ENCODE results near the gene AGER. TPM values are rescaled to one million over a fixed set of nuclear protein-coding genes. Genes with fewer than 3 reads are reported as not detected.

Gene AGER
- polyA plus RNA-seq, 1 donor from 2014 or later: 7.2 TPM

DNA sequence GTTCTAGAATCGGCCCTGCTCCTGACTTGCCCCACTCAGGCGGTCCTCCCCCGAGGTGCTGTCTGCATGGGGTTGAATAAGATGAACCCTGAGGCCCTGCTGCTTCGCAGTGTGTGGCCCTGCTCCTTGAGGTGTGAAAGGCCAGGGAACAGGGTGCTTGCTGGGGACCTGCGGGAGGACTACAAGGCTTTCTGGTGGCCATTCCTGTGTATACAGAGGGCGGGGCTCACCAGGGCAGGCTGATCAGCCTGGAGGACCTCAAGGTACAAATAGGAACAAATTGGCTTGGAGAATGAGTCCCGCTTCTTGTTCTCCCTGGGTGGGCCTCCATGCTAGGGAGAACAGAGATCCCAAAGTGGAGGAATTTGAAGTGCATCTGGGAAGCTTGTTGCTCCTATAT is 34.1 kb upstream of the AGER start:
- Histone ChIP-seq H3F3A (ENCODE audit: insufficient read depth, low read length, poor library complexity, severe bottlenecking) (no peaks in the 10 kb centered on the region), H3K4me2 (ENCODE audit: low read length) (no peak overlapping the region), H3K9me2 (ENCODE audit: insufficient read depth, low read length) (no peaks in the 10 kb centered on the region), H3K36me3 (ENCODE audit: insufficient read depth, low read length) (no peaks in the 10 kb centered on the region), H2AFZ (ENCODE audit: low read depth, low read length) (no peak overlapping the region), H3K27ac (ENCODE audit: low read length) (no peak overlapping the region), H3K27me3 (ENCODE audit: insufficient read depth, low read depth, low read length) (no peaks in the 10 kb centered on the region), H3K9me3 (ENCODE audit: low read length) (no peaks in the 10 kb centered on the region), H3K9ac (ENCODE audit: low read length) (no peak overlapping the region), H4K20me1 (ENCODE audit: insufficient read depth) (no peaks in the 10 kb centered on the region), H3K4me3 (ENCODE audit: low read length) (no peak overlapping the region), H3K79me2 (replicated peaks; ENCODE audit: insufficient read depth, low read length) (no peaks in the 10 kb centered on the region)
- TF ChIP-seq RAD21 (conservative IDR thresholded peaks at IDR 0.05) (no peak), SMC3 (conservative IDR thresholded peaks at IDR 0.05; ENCODE audit: poor library complexity) (no peak), POLR2AphosphoS5 (IDR thresholded peaks at IDR 0.05) (no peak), EP300 (conservative IDR thresholded peaks at IDR 0.05; ENCODE audit: poor library complexity, severe bottlenecking) (no peak), TAF1 (IDR thresholded peaks at IDR 0.05; ENCODE audit: low read depth) (no peak), EZH2 (IDR thresholded peaks at IDR 0.05; ENCODE audit: borderline replicate concordance, insufficient read depth, low read length, poor library complexity, severe bottlenecking) (no peak), MXI1 (conservative IDR thresholded peaks at IDR 0.05; ENCODE audit: poor library complexity, severe bottlenecking) (no peak)
- TF ChIP-seq, protein P1, sequence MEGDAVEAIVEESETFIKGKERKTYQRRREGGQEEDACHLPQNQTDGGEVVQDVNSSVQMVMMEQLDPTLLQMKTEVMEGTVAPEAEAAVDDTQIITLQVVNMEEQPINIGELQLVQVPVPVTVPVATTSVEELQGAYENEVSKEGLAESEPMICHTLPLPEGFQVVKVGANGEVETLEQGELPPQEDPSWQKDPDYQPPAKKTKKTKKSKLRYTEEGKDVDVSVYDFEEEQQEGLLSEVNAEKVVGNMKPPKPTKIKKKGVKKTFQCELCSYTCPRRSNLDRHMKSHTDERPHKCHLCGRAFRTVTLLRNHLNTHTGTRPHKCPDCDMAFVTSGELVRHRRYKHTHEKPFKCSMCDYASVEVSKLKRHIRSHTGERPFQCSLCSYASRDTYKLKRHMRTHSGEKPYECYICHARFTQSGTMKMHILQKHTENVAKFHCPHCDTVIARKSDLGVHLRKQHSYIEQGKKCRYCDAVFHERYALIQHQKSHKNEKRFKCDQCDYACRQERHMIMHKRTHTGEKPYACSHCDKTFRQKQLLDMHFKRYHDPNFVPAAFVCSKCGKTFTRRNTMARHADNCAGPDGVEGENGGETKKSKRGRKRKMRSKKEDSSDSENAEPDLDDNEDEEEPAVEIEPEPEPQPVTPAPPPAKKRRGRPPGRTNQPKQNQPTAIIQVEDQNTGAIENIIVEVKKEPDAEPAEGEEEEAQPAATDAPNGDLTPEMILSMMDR (IDR thresholded peaks at IDR 0.05; ENCODE audit: poor library complexity, severe bottlenecking): no peak
- TF ChIP-seq, protein P2, sequence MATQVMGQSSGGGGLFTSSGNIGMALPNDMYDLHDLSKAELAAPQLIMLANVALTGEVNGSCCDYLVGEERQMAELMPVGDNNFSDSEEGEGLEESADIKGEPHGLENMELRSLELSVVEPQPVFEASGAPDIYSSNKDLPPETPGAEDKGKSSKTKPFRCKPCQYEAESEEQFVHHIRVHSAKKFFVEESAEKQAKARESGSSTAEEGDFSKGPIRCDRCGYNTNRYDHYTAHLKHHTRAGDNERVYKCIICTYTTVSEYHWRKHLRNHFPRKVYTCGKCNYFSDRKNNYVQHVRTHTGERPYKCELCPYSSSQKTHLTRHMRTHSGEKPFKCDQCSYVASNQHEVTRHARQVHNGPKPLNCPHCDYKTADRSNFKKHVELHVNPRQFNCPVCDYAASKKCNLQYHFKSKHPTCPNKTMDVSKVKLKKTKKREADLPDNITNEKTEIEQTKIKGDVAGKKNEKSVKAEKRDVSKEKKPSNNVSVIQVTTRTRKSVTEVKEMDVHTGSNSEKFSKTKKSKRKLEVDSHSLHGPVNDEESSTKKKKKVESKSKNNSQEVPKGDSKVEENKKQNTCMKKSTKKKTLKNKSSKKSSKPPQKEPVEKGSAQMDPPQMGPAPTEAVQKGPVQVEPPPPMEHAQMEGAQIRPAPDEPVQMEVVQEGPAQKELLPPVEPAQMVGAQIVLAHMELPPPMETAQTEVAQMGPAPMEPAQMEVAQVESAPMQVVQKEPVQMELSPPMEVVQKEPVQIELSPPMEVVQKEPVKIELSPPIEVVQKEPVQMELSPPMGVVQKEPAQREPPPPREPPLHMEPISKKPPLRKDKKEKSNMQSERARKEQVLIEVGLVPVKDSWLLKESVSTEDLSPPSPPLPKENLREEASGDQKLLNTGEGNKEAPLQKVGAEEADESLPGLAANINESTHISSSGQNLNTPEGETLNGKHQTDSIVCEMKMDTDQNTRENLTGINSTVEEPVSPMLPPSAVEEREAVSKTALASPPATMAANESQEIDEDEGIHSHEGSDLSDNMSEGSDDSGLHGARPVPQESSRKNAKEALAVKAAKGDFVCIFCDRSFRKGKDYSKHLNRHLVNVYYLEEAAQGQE (IDR thresholded peaks at IDR 0.05; ENCODE audit: borderline replicate concordance): no peak

DNA sequence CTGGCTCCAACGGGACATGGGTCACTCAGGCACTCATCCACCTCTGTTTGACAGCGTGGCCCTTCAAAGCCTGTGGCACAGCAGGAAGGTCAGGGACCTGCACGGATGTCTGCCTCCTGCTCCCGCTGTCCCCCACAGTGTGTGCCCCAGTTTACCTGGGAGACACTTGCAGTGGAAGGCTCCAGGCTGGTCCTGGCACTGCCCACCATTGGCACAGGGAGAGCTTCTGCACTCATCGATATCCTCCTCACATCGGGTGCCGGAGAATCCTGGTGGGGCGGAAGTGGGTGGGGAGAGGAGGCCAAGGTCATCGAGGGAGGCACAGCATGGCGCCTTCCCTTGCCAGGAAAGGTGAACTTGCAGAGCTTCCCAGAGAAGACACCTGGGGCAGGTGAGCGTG is 32.9 kb upstream of the AGER start:
- no peaks in the 10 kb centered on the region for H3F3A ChIP-seq (ENCODE audit: insufficient read depth, low read length, poor library complexity, severe bottlenecking)
- no peak overlapping the region for H3K9ac ChIP-seq (ENCODE audit: low read length)
- no peak overlapping the region for H3K27ac ChIP-seq (ENCODE audit: low read length)
- no peaks in the 10 kb centered on the region for H3K9me3 ChIP-seq (ENCODE audit: low read length)
- H2AFZ ChIP-seq (ENCODE audit: low read depth, low read length): no peak overlapping the region
- no peaks in the 10 kb centered on the region for H4K20me1 ChIP-seq (ENCODE audit: insufficient read depth)
- TF ChIP-seq TAF1 (IDR thresholded peaks at IDR 0.05; ENCODE audit: low read depth) (no peak), MXI1 (conservative IDR thresholded peaks at IDR 0.05; ENCODE audit: poor library complexity, severe bottlenecking) (no peak), RAD21 (conservative IDR thresholded peaks at IDR 0.05) (no peak), SMC3 (conservative IDR thresholded peaks at IDR 0.05; ENCODE audit: poor library complexity) (no peak), EZH2 (IDR thresholded peaks at IDR 0.05; ENCODE audit: borderline replicate concordance, insufficient read depth, low read length, poor library complexity, severe bottlenecking) (no peak), POLR2AphosphoS5 (IDR thresholded peaks at IDR 0.05) (no peak), EP300 (conservative IDR thresholded peaks at IDR 0.05; ENCODE audit: poor library complexity, severe bottlenecking) (no peak)
- TF ChIP-seq, protein P1 (IDR thresholded peaks at IDR 0.05; ENCODE audit: poor library complexity, severe bottlenecking): no peak
- TF ChIP-seq, protein P2 (IDR thresholded peaks at IDR 0.05; ENCODE audit: borderline replicate concordance): no peak
- no peaks in the 10 kb centered on the region for H3K36me3 ChIP-seq (ENCODE audit: insufficient read depth, low read length)
- H3K27me3 ChIP-seq (ENCODE audit: insufficient read depth, low read depth, low read length): no peaks in the 10 kb centered on the region
- H3K9me2 ChIP-seq (ENCODE audit: insufficient read depth, low read length): no peaks in the 10 kb centered on the region
- H3K4me2 ChIP-seq (ENCODE audit: low read length): no peak overlapping the region
- no peaks in the 10 kb centered on the region for H3K79me2 ChIP-seq (replicated peaks; ENCODE audit: insufficient read depth, low read length)
- H3K4me3 ChIP-seq (ENCODE audit: low read length): no peak overlapping the region

Data from neural cell (in vitro differentiated cells).